ENCODE data around the gene MYO5A. TPM values are rescaled to one million over a fixed set of nuclear protein-coding genes. Genes with fewer than 3 reads are reported as not detected.

The MYO5A gene
- total RNA-seq, 1 donor from 2014 or later, result 41.1 TPM

DNA sequence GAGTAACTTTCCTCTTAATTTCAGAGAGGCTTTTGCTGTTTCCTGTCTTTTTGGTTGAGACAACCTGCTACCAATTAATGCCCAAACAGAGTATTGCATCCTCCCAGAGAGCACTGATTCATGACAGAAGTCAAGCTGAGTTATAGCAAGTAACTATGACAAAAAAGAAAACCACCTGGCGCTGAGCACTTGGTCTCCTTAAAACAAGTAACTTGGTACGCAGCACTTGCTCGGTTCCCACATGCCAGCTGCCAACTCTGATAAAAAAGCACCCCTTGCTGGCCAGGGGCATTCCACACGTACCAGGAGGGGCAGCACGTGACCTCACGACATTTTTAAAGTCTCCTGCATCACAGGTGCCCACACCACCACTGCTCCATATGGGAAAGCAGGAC lies 219.5 kb downstream of the MYO5A start:
- Mint-ChIP-seq H3K4me3 (ENCODE audit: unreplicated experiment) (no peak overlapping the region), H3K27ac (ENCODE audit: unreplicated experiment) (no peak overlapping the region), H3K9me3 (ENCODE audit: unreplicated experiment) (no peaks in the 10 kb centered on the region), H3K36me3 (ENCODE audit: unreplicated experiment) (peaks cover 30% of the 10 kb centered on the region), H3K4me1 (ENCODE audit: unreplicated experiment) (peaks cover 4% of the 10 kb centered on the region), H3K27me3 (ENCODE audit: unreplicated experiment) (no peaks in the 10 kb centered on the region)
- TF ChIP-seq, protein P1, sequence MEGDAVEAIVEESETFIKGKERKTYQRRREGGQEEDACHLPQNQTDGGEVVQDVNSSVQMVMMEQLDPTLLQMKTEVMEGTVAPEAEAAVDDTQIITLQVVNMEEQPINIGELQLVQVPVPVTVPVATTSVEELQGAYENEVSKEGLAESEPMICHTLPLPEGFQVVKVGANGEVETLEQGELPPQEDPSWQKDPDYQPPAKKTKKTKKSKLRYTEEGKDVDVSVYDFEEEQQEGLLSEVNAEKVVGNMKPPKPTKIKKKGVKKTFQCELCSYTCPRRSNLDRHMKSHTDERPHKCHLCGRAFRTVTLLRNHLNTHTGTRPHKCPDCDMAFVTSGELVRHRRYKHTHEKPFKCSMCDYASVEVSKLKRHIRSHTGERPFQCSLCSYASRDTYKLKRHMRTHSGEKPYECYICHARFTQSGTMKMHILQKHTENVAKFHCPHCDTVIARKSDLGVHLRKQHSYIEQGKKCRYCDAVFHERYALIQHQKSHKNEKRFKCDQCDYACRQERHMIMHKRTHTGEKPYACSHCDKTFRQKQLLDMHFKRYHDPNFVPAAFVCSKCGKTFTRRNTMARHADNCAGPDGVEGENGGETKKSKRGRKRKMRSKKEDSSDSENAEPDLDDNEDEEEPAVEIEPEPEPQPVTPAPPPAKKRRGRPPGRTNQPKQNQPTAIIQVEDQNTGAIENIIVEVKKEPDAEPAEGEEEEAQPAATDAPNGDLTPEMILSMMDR (IDR thresholded peaks at IDR 0.05), result no peak
- DNase-seq (ENCODE audit: extremely low spot score, unreplicated experiment), result no peak

DNA sequence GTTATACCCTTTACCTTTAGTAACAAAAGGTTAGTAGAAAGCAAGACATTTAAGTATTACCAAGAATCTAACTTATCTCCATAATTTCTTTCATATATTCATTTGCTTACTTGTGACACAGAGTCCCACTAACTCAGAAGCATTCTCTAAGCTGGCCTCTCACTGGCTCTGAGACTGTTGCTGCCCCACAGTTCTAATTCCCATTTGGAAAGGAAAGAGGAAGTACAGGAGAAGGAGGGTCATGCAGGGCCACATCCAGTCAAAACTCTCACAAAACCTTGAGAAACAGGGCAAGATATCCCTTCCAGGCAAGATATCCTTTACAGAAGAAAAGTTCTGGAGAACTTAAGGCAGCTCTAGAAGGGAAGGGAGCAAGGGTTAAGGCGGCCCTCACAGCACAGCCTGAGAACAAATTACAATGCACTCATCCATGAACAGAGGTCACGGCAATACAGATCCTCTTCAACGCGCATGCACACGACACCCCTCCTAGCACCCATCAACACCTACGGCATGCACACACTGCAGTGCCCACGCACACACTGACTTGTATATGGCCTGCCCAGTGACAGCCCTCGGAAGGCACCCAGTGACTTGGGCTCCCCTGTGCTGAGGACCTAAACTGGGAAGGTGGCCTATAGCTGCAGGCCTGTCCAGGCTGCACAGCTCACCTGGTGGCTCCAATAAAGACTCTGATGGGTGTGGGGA lies 220.1 kb downstream of the MYO5A start:
- Mint-ChIP-seq H3K36me3 (ENCODE audit: unreplicated experiment) (peaks cover 25% of the 10 kb centered on the region), H3K4me1 (ENCODE audit: unreplicated experiment) (peaks cover 10% of the 10 kb centered on the region), H3K4me3 (ENCODE audit: unreplicated experiment) (no peak overlapping the region), H3K27ac (ENCODE audit: unreplicated experiment) (no peak overlapping the region), H3K27me3 (ENCODE audit: unreplicated experiment) (no peaks in the 10 kb centered on the region), H3K9me3 (ENCODE audit: unreplicated experiment) (no peaks in the 10 kb centered on the region)
- DNase-seq (ENCODE audit: extremely low spot score, unreplicated experiment), result no peak
- TF ChIP-seq, protein P1 (IDR thresholded peaks at IDR 0.05), result no peak

DNA sequence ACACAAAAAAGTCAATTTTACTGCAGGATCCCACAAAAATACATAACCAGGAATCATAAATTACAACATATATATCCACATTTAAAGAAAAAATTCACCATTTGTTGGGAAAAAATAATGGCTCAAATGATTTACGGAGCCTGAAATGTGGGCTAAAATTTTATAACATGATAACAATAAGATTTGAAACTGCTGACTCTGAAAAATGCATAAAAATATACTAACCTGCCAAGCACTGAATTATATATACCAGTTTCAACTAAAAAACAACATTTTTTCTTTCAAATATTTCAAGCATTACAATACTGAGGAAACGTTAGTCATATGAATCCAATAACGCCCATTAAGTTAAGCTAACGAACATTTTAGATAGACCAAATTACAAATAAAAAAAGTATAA lies 220.8 kb downstream of the MYO5A start:
- no peaks in the 10 kb centered on the region for H3K27me3 Mint-ChIP-seq (ENCODE audit: unreplicated experiment)
- DNase-seq (ENCODE audit: extremely low spot score, unreplicated experiment), result no peak
- H3K9me3 Mint-ChIP-seq (ENCODE audit: unreplicated experiment), result no peaks in the 10 kb centered on the region
- H3K36me3 Mint-ChIP-seq (ENCODE audit: unreplicated experiment), result peaks cover 19% of the 10 kb centered on the region
- H3K27ac Mint-ChIP-seq (ENCODE audit: unreplicated experiment), result no peak overlapping the region
- H3K4me1 Mint-ChIP-seq (ENCODE audit: unreplicated experiment), result peaks cover 17% of the 10 kb centered on the region
- TF ChIP-seq, protein P1 (IDR thresholded peaks at IDR 0.05), result no peak
- H3K4me3 Mint-ChIP-seq (ENCODE audit: unreplicated experiment), result no peak overlapping the region

DNA sequence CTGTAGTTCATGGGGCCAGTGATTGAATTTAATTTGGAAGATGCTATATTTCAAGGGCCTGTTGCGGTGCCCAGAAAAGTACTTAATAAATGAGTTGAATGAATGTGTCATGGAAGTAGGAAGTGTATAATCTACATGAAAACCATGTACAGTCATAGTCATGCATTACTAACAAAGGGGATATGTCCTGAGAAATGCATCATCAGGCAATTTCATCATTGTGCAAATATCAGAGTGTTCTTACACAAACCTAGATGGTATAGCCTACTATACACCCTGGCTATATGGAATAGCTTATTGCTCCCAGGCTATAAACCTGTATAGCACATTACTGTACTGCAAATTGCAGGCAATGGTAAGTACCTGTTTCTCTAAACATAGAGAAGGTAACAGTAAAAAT lies 222.4 kb downstream of the MYO5A start:
- TF ChIP-seq, protein P1 (IDR thresholded peaks at IDR 0.05), result no peak
- no peaks in the 10 kb centered on the region for H3K27me3 Mint-ChIP-seq (ENCODE audit: unreplicated experiment)
- H3K36me3 Mint-ChIP-seq (ENCODE audit: unreplicated experiment), result peaks cover 15% of the 10 kb centered on the region
- H3K4me1 Mint-ChIP-seq (ENCODE audit: unreplicated experiment), result peaks cover 18% of the 10 kb centered on the region
- no peak for DNase-seq (ENCODE audit: extremely low spot score, unreplicated experiment)
- H3K27ac Mint-ChIP-seq (ENCODE audit: unreplicated experiment), result no peak overlapping the region
- no peak overlapping the region for H3K4me3 Mint-ChIP-seq (ENCODE audit: unreplicated experiment)
- no peaks in the 10 kb centered on the region for H3K9me3 Mint-ChIP-seq (ENCODE audit: unreplicated experiment)

DNA sequence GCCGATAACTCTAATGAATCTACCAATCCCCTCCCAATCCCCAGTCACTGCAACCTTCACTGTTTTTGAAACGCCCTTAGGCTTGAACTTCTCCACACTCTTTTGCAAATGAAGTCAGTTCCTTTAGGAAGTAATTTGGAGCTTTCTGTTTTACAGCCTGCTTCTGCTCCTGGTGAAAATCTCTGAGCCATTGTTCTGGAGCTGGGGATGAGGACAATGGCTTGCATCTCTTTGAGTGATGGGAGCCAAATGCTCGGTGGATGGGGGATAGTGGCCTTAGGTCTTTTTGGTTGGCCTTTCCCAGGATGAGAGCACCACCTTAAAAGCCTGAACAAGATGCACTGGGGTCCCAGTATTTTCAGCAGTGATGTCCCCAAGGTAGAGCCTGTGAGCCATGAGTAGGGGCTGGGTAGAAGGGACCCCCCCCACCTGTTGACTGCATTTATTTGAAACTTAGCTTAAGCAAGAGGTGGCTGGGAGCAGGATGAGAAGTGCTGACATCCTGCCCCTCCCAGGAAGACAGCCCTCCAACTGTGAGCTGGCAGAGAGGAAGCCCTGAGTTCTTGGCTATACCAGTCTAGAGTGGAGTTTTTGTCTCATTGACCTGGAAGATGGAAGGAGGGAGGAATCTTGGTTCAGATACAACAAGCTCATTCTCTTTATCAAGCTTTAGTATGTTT lies 225.4 kb downstream of the MYO5A start:
- no peaks in the 10 kb centered on the region for H3K27me3 Mint-ChIP-seq (ENCODE audit: unreplicated experiment)
- H3K27ac Mint-ChIP-seq (ENCODE audit: unreplicated experiment), result no peak overlapping the region
- TF ChIP-seq, protein P1 (IDR thresholded peaks at IDR 0.05), result no peak
- H3K36me3 Mint-ChIP-seq (ENCODE audit: unreplicated experiment), result peaks cover 2% of the 10 kb centered on the region
- H3K4me1 Mint-ChIP-seq (ENCODE audit: unreplicated experiment), result peaks cover 27% of the 10 kb centered on the region
- no peak for DNase-seq (ENCODE audit: extremely low spot score, unreplicated experiment)
- no peak overlapping the region for H3K4me3 Mint-ChIP-seq (ENCODE audit: unreplicated experiment)
- H3K9me3 Mint-ChIP-seq (ENCODE audit: unreplicated experiment), result no peaks in the 10 kb centered on the region

Data from osteocyte (in vitro differentiated cells).